Bronchial epithelial cell (primary cell): ENCODE results near the gene NREP. TPM values are rescaled to one million over a fixed set of nuclear protein-coding genes. Genes with fewer than 3 reads are reported as not detected.

ENCODE experiments used
- DNase-seq: peaks from one replicate; pipeline ENCODE4 v3.0.0-alpha.2; 2010; ENCODE audit warnings: low read depth
- FAIRE-seq: peaks from 2 replicates; lab custom pipeline; 2011; peaks lifted over from hg19 to GRCh38; lab: Jason Lieb, UNC
- H3K27me3 ChIP-seq: 2 replicates; pipeline ENCODE4 v1.5.1; 2011; ENCODE audit warnings: low read length; ENCODE audit not compliant: control insufficient read depth, insufficient read depth
- H3K36me3 ChIP-seq: 2 replicates; pipeline ENCODE4 v1.5.1; 2011; ENCODE audit warnings: low read length; ENCODE audit not compliant: control insufficient read depth, insufficient read depth
- H3K4me3 ChIP-seq: 2 replicates; pipeline ENCODE4 v1.5.1; 2011; ENCODE audit warnings: mild to moderate bottlenecking, low read depth, low read length, control low read depth
- total RNA-seq: library from RNA; depleted of rRNA; stranded (reverse); fragments of >200 nt; gene quantifications from 2 replicates; pipeline ENCODE4 v1.2.1, GENCODE V29; 2014
- TF ChIP-seq, protein P1 (sequence below): IDR thresholded peaks from 2 replicates; pipeline ENCODE4 v1.5.1; 2011; ENCODE audit warnings: mild to moderate bottlenecking, moderate library complexity, low read length, control low read depth, inconsistent platforms; ENCODE audit not compliant: insufficient read depth, severe bottlenecking

NREP gene
- total RNA-seq, 1 donor from 2014 or later = 5.0 TPM

DNA sequence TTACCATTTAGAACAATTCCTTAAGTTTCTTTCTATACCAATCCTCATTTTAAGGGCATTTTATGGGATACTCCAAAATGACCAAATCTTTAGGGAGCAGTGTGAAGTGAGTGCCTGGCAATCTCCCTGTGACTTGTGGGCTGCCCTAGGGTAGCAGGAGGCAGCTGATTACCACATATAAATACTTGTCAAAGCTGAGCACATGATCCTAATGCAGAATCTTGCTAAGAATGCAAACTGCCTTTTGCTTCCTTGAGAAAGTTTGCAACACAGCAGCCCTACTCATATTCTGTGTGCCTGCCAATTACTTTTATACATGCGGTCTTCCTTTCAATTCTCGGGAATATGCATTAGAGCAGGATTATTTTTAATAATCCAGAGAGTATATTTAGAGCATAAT is 18.2 kb upstream of the NREP start:
- H3K27me3 ChIP-seq = no peaks in the 10 kb centered on the region
- FAIRE-seq (no peak), DNase-seq (no peak)
- TF ChIP-seq, protein P1, sequence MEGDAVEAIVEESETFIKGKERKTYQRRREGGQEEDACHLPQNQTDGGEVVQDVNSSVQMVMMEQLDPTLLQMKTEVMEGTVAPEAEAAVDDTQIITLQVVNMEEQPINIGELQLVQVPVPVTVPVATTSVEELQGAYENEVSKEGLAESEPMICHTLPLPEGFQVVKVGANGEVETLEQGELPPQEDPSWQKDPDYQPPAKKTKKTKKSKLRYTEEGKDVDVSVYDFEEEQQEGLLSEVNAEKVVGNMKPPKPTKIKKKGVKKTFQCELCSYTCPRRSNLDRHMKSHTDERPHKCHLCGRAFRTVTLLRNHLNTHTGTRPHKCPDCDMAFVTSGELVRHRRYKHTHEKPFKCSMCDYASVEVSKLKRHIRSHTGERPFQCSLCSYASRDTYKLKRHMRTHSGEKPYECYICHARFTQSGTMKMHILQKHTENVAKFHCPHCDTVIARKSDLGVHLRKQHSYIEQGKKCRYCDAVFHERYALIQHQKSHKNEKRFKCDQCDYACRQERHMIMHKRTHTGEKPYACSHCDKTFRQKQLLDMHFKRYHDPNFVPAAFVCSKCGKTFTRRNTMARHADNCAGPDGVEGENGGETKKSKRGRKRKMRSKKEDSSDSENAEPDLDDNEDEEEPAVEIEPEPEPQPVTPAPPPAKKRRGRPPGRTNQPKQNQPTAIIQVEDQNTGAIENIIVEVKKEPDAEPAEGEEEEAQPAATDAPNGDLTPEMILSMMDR = no peak
- no peak overlapping the region for H3K4me3 ChIP-seq
- H3K36me3 ChIP-seq = no peaks in the 10 kb centered on the region

DNA sequence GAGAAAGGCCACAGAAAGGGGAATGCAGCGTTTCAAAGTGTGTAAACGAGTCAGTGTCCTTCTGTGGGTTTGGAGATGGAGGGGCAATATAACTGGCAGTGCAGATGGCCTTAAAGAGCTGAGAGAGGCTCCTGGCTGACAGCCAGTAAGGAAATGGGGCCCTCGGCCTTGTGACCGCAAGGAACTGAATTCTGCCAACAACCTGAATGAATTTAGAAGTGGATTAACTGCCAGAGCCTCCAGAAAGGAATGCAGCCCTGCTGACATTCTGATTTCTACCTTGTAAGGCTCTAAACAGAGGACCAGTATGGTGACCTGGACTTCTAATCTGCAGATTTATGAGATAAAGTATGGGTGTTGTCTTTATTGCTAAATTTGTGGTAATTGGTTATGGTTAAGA is 17.5 kb upstream of the NREP start:
- no peaks in the 10 kb centered on the region for H3K27me3 ChIP-seq
- no peak overlapping the region for H3K4me3 ChIP-seq
- H3K36me3 ChIP-seq = no peaks in the 10 kb centered on the region
- TF ChIP-seq, protein P1 = no peak
- DNase-seq (peak; percentile 32), FAIRE-seq (no peak)

- DNase-seq (no peak), FAIRE-seq (no peak)
- TF ChIP-seq, protein P1 = no peak
Observed at GRCh38 chr5:111772456-111773122, 15.6 kb upstream of the NREP start.

GRCh38 chr5:111769541-111769940 is 12.5 kb upstream of the NREP start:
- Histone ChIP-seq H3K36me3 (no peaks in the 10 kb centered on the region), H3K27me3 (no peaks in the 10 kb centered on the region), H3K4me3 (no peak overlapping the region)
- TF ChIP-seq, protein P1 = no peak
- DNase-seq (no peak), FAIRE-seq (no peak)

More at GRCh38 chr5:111772456-111773122, 15.6 kb upstream of the NREP start:
- Histone ChIP-seq H3K27me3 (no peaks in the 10 kb centered on the region), H3K4me3 (no peak overlapping the region), H3K36me3 (no peaks in the 10 kb centered on the region)

GRCh38 chr5:111765613-111766571 is 8.9 kb upstream of the NREP start:
- Histone ChIP-seq H3K36me3 (no peaks in the 10 kb centered on the region), H3K27me3 (no peaks in the 10 kb centered on the region), H3K4me3 (no peak overlapping the region)
- no peak for FAIRE-seq
- TF ChIP-seq, protein P1 = no peak
- no peak for DNase-seq
